Mesenchymal stem cell (in vitro differentiated cells and primary cell): ENCODE data around the gene PKN2.

Experiments
- DNase-seq: peaks from one replicate; pipeline ENCODE4 v3.0.0-alpha.2; 2013
- H2AFZ ChIP-seq: one replicate; pipeline ENCODE4 v1.6.1; 2013; ENCODE audit warnings: low read depth, mild to moderate bottlenecking, control low read depth, inconsistent platforms, low read length, moderate library complexity
- H2AK5ac ChIP-seq: 2 replicates; pipeline ENCODE4 v1.6.1; 2013; ENCODE audit warnings: low read length, moderate library complexity, mild to moderate bottlenecking, inconsistent platforms; ENCODE audit not compliant: severe bottlenecking
- H2BK120ac ChIP-seq: one replicate; pipeline ENCODE4 v1.6.1; 2013; ENCODE audit warnings: low read depth, mild to moderate bottlenecking, inconsistent platforms, low read length, moderate library complexity
- H2BK12ac ChIP-seq, 2 experiments: one replicate each; pipeline ENCODE4 v1.6.1; 2013; ENCODE audit warnings: inconsistent platforms in 2 of 2, low read length in 2 of 2, mild to moderate bottlenecking in 2 of 2, moderate library complexity in 2 of 2, control low read depth in 1 of 2
- H2BK15ac ChIP-seq: one replicate; pipeline ENCODE4 v1.6.1; 2013; ENCODE audit warnings: mild to moderate bottlenecking, low read depth, inconsistent platforms; ENCODE audit not compliant: poor library complexity, severe bottlenecking
- H2BK5ac ChIP-seq: 2 replicates; pipeline ENCODE4 v1.6.1; 2013; ENCODE audit warnings: low read depth, mild to moderate bottlenecking, low read length, control low read depth, inconsistent platforms; ENCODE audit not compliant: poor library complexity, severe bottlenecking
- H3K14ac ChIP-seq, 2 experiments: one replicate each; pipeline ENCODE4 v1.6.1; 2013; ENCODE audit warnings: inconsistent platforms in 2 of 2, low read length in 2 of 2, control low read depth in 1 of 2, mild to moderate bottlenecking in 1 of 2, moderate library complexity in 1 of 2
- H3K18ac ChIP-seq, 2 experiments: one replicate each; pipeline ENCODE4 v1.6.1; 2013; ENCODE audit warnings: inconsistent platforms in 2 of 2, low read length in 2 of 2, control low read depth in 1 of 2, low read depth in 1 of 2, mild to moderate bottlenecking in 1 of 2
- H3K23ac ChIP-seq, 2 experiments: one replicate each; pipeline ENCODE4 v1.6.1; 2013; ENCODE audit warnings: inconsistent platforms in 2 of 2, low read length in 2 of 2, mild to moderate bottlenecking in 2 of 2, moderate library complexity in 2 of 2, control low read depth in 1 of 2
- H3K27ac ChIP-seq: 2 replicates; pipeline ENCODE4 v1.5.1; 2013; ENCODE audit warnings: mild to moderate bottlenecking, moderate library complexity, low read length, control low read depth, inconsistent platforms; ENCODE audit not compliant: poor library complexity, severe bottlenecking
- H3K27me3 ChIP-seq, 2 experiments: 2 replicates each; pipeline versions ENCODE4 v1.6.1 to v1.7.0; 2013; ENCODE audit warnings: low read length in 2 of 2, mild to moderate bottlenecking in 2 of 2, moderate library complexity in 2 of 2, control low read depth in 1 of 2, inconsistent platforms in 1 of 2; ENCODE audit not compliant: control insufficient read depth in 1 of 2, insufficient read depth in 1 of 2
- H3K36me3 ChIP-seq, 2 experiments: 2 replicates each; pipeline versions ENCODE4 v1.6.1 to v1.7.0; 2013; ENCODE audit warnings: low read length in 2 of 2, control low read depth in 1 of 2, inconsistent platforms in 1 of 2, low read depth in 1 of 2, mild to moderate bottlenecking in 1 of 2; ENCODE audit not compliant: insufficient read depth in 2 of 2, control insufficient read depth in 1 of 2
- H3K4ac ChIP-seq, 2 experiments: one replicate each; pipeline ENCODE4 v1.6.1; 2013; ENCODE audit warnings: inconsistent platforms in 2 of 2, low read length in 2 of 2, mild to moderate bottlenecking in 2 of 2, moderate library complexity in 2 of 2, control low read depth in 1 of 2, low read depth in 1 of 2
- H3K4me1 ChIP-seq: 2 replicates; pipeline ENCODE4 v1.6.1; 2013; ENCODE audit warnings: low read depth, low read length, control low read depth; ENCODE audit not compliant: control insufficient read depth, insufficient read depth
- H3K4me2 ChIP-seq: 2 replicates; pipeline ENCODE4 v1.6.1; 2013; ENCODE audit warnings: low read length, mild to moderate bottlenecking, inconsistent platforms; ENCODE audit not compliant: poor library complexity, severe bottlenecking
- H3K4me3 ChIP-seq, 2 experiments: 2 replicates each; pipeline versions ENCODE4 v1.5.1 to v1.7.0; 2013; ENCODE audit warnings: low read length in 2 of 2, mild to moderate bottlenecking in 2 of 2, control low read depth in 1 of 2, low read depth in 1 of 2; ENCODE audit not compliant: insufficient read depth in 1 of 2
- H3K79me1 ChIP-seq: replicated peaks from 2 replicates; pipeline ENCODE4 v1.6.1; 2013; ENCODE audit warnings: mild to moderate bottlenecking, control low read depth, low read length, inconsistent platforms; ENCODE audit not compliant: poor library complexity, severe bottlenecking
- H3K9ac ChIP-seq: 2 replicates; pipeline ENCODE4 v1.7.0; 2013; ENCODE audit warnings: mild to moderate bottlenecking, low read length, moderate library complexity
- H3K9me3 ChIP-seq: 2 replicates; pipeline ENCODE4 v1.7.0; 2013; ENCODE audit warnings: mild to moderate bottlenecking, low read length; ENCODE audit not compliant: control insufficient read depth
- H4K8ac ChIP-seq: one replicate; pipeline ENCODE4 v1.6.1; 2013; ENCODE audit warnings: inconsistent platforms, mild to moderate bottlenecking, low read length, moderate library complexity
- H4K91ac ChIP-seq: one replicate; pipeline ENCODE4 v1.6.1; 2013; ENCODE audit warnings: mild to moderate bottlenecking, low read length, inconsistent platforms
- WGBS: methylation state at CpG from one replicate; pipeline ENCODE4 v1.1.7; 2013; ENCODE audit warnings: mixed read lengths; 5-methylcytosine and 5-hydroxymethylcytosine counted together

PKN2 gene

GRCh38 chr1:88787023-88787903 lies 103.2 kb downstream of the PKN2 start:
- H2AFZ ChIP-seq, result no peak overlapping the region
- H3K9ac ChIP-seq, result no peak overlapping the region
- WGBS, result 100% methylated on average over 2 of the region's 3 CpGs

GRCh38 chr1:88791192-88791591 lies 107.1 kb downstream of the PKN2 start:
- H2BK12ac ChIP-seq, result no peak overlapping the region

More at GRCh38 chr1:88787023-88787903, 103.2 kb downstream of the PKN2 start:
- Histone ChIP-seq H4K8ac (no peak overlapping the region), H3K4me1 (no peaks in the 10 kb centered on the region), H3K36me3 (peaks cover 6 to 71% of the 10 kb centered on the region in 2 experiments), H3K9me3 (no peaks in the 10 kb centered on the region), H3K4me2 (no peak overlapping the region), H4K91ac (no peak overlapping the region), H2AK5ac (no peak overlapping the region), H3K4ac (no peak overlapping the region), H3K4me3 (no peak overlapping the region), H2BK12ac (no peak overlapping the region), H2BK15ac (no peak overlapping the region), H2BK5ac (no peak overlapping the region), H3K27me3 (no peaks in the 10 kb centered on the region), H3K18ac (no peak overlapping the region), H2BK120ac (no peak overlapping the region), H3K79me1 (peaks cover 17% of the 10 kb centered on the region), H3K14ac (no peak overlapping the region), H3K27ac (no peak overlapping the region), H3K23ac (no peak overlapping the region)
- no peak for DNase-seq

GRCh38 chr1:88799491-88799890 lies 115.4 kb downstream of the PKN2 start:
- H2AK5ac ChIP-seq, result no peak overlapping the region
- WGBS, result 100% methylated on average over 1 of the region's 2 CpGs
- no peak overlapping the region for H3K9ac ChIP-seq
- no peak overlapping the region for H2BK15ac ChIP-seq
- no peak for DNase-seq
- no peak overlapping the region for H3K4ac ChIP-seq
- H2BK120ac ChIP-seq, result no peak overlapping the region
- no peak overlapping the region for H3K18ac ChIP-seq
- no peaks in the 10 kb centered on the region for H3K27me3 ChIP-seq
- no peak overlapping the region for H3K4me3 ChIP-seq
- peak overlapping the region; percentile 42 for H3K4me2 ChIP-seq
- H3K9me3 ChIP-seq, result peaks cover 9% of the 10 kb centered on the region
- H2BK12ac ChIP-seq, result no peak overlapping the region
- peaks cover 4% of the 10 kb centered on the region for H3K79me1 ChIP-seq
- peaks cover 9 to 61% of the 10 kb centered on the region in 2 experiments for H3K36me3 ChIP-seq
- H3K23ac ChIP-seq, result no peak overlapping the region
- H4K91ac ChIP-seq, result no peak overlapping the region
- H2BK5ac ChIP-seq, result no peak overlapping the region
- H4K8ac ChIP-seq, result no peak overlapping the region
- no peaks in the 10 kb centered on the region for H3K4me1 ChIP-seq
- H3K14ac ChIP-seq, result no peak overlapping the region
- H3K27ac ChIP-seq, result peak overlapping the region; percentile 56
- no peak overlapping the region for H2AFZ ChIP-seq

More at GRCh38 chr1:88791192-88791591, 107.1 kb downstream of the PKN2 start:
- H3K18ac ChIP-seq, result no peak overlapping the region
- H2BK15ac ChIP-seq, result no peak overlapping the region
- no peaks in the 10 kb centered on the region for H3K27me3 ChIP-seq
- H2BK5ac ChIP-seq, result no peak overlapping the region
- H3K4ac ChIP-seq, result no peak overlapping the region
- no peak overlapping the region for H4K91ac ChIP-seq
- no peak overlapping the region for H4K8ac ChIP-seq
- DNase-seq, result peak; percentile 11
- H3K27ac ChIP-seq, result no peak overlapping the region
- peaks cover 3 to 68% of the 10 kb centered on the region in 2 experiments for H3K36me3 ChIP-seq
- no peak overlapping the region for H2AFZ ChIP-seq
- no peak overlapping the region for H3K23ac ChIP-seq
- no peak overlapping the region for H2BK120ac ChIP-seq
- WGBS, result 93% methylated on average over 4 of the region's 4 CpGs
- H3K9ac ChIP-seq, result no peak overlapping the region
- no peak overlapping the region for H3K4me3 ChIP-seq
- H2AK5ac ChIP-seq, result no peak overlapping the region
- no peaks in the 10 kb centered on the region for H3K4me1 ChIP-seq
- H3K9me3 ChIP-seq, result no peaks in the 10 kb centered on the region
- no peak overlapping the region for H3K4me2 ChIP-seq
- H3K79me1 ChIP-seq, result peaks cover 8% of the 10 kb centered on the region
- H3K14ac ChIP-seq, result no peak overlapping the region

DNA sequence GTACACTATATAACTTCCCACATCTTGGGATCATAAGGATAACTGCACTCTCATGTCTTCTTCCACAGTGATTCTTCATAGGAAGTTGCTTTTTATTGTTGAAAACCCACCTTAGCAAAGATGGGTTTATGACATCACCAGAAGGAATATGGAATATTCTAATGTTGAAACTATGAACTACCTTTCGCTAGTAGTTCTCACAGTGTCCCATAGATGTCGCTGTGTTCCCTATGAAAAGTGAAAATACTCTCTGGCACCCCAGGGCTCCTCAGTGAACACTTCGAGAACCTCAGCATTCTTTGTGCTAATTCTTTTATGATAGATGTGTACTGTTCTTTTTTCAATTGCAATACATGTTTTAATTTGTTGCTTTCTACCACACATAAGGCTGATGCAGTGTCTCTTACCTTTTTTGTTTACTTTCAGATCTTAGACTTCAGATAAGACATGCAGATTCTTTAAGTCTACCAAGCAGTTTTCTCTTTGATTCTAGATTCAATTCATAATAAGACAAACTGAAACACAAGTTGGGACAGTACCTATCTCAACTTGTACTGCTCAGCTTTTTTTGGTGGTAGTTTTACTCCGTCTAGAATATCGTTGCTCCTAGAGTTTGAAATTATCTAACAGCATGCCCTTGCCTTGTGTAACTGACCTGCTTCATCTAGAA lies 116.4 kb downstream of the PKN2 start:
- Histone ChIP-seq H3K9ac (no peak overlapping the region), H2AK5ac (no peak overlapping the region), H3K4me3 (no peak overlapping the region), H2AFZ (no peak overlapping the region), H3K23ac (no peak overlapping the region), H3K79me1 (peaks cover 5% of the 10 kb centered on the region), H3K4me1 (no peaks in the 10 kb centered on the region), H3K9me3 (peaks cover 9% of the 10 kb centered on the region), H3K27ac (no peak overlapping the region), H4K91ac (no peak overlapping the region), H2BK5ac (no peak overlapping the region), H3K18ac (no peak overlapping the region), H3K4ac (no peak overlapping the region), H3K4me2 (no peak overlapping the region), H3K14ac (no peak overlapping the region), H2BK15ac (no peak overlapping the region), H4K8ac (no peak overlapping the region), H2BK12ac (no peak overlapping the region), H2BK120ac (no peak overlapping the region), H3K27me3 (no peaks in the 10 kb centered on the region), H3K36me3 (peaks cover 9 to 65% of the 10 kb centered on the region in 2 experiments)
- peak; percentile 24 for DNase-seq
- 91% methylated on average over 4 of the region's 5 CpGs for WGBS
